ENCODE results near the gene CNDP1.
"Not testable (repeated sequence)": the region's sequence is repeated elsewhere in the genome, so short reads cannot be mapped to it uniquely, and the experiment has no call there.

The CNDP1 gene

GRCh38 chr18:74546751-74547530 is 12.6 kb downstream of the CNDP1 start:
- DNase-seq (ENCODE audit: low read depth) = no peak

GRCh38 chr18:74547860-74548259 is 13.6 kb downstream of the CNDP1 start:
- no peak for DNase-seq (ENCODE audit: low read depth)

- DNase-seq (ENCODE audit: low read depth) = no peak
Observed at GRCh38 chr18:74549591-74550104, 15.3 kb downstream of the CNDP1 start.

GRCh38 chr18:74550886-74551285 is 16.6 kb downstream of the CNDP1 start:
- DNase-seq (ENCODE audit: low read depth) = no peak

- no peak for DNase-seq (ENCODE audit: low read depth)
Observed at GRCh38 chr18:74551452-74551851, 17.2 kb downstream of the CNDP1 start.

- DNase-seq (ENCODE audit: low read depth) = peak; percentile 69
Observed at GRCh38 chr18:74551936-74552555, 17.7 kb downstream of the CNDP1 start.

- DNase-seq (ENCODE audit: low read depth) = no peak
Observed at GRCh38 chr18:74556126-74556525, 21.8 kb downstream of the CNDP1 start.

GRCh38 chr18:74558096-74558495 is 23.8 kb downstream of the CNDP1 start:
- DNase-seq (ENCODE audit: low read depth) = no peak

GRCh38 chr18:74562131-74562730 is 27.9 kb downstream of the CNDP1 start:
- DNase-seq (ENCODE audit: low read depth) = no peak

- DNase-seq (ENCODE audit: low read depth) = no peak
Observed at GRCh38 chr18:74562775-74563174, 28.5 kb downstream of the CNDP1 start.

GRCh38 chr18:74563999-74564398 is 29.7 kb downstream of the CNDP1 start:
- DNase-seq (ENCODE audit: low read depth) = peak; percentile 20

- not testable (repeated sequence) for DNase-seq (ENCODE audit: low read depth)
Observed at GRCh38 chr18:74565164-74565563, 30.9 kb downstream of the CNDP1 start.

- not testable (repeated sequence) for DNase-seq (ENCODE audit: low read depth)
Observed at GRCh38 chr18:74565993-74566392, 31.7 kb downstream of the CNDP1 start.

GRCh38 chr18:74567822-74568221 is 33.5 kb downstream of the CNDP1 start:
- no peak for DNase-seq (ENCODE audit: low read depth)

- no peak for DNase-seq (ENCODE audit: low read depth)
Observed at GRCh38 chr18:74569401-74569800, 35.1 kb downstream of the CNDP1 start.

- no peak for DNase-seq (ENCODE audit: low read depth)
Observed at GRCh38 chr18:74570266-74570665, 36.0 kb downstream of the CNDP1 start.

- no peak for DNase-seq (ENCODE audit: low read depth)
Observed at GRCh38 chr18:74571895-74572680, 37.8 kb downstream of the CNDP1 start.

GRCh38 chr18:74573053-74573452 is 38.8 kb downstream of the CNDP1 start:
- no peak for DNase-seq (ENCODE audit: low read depth)

- DNase-seq (ENCODE audit: low read depth) = no peak
Observed at GRCh38 chr18:74574916-74575315, 40.6 kb downstream of the CNDP1 start.

- no peak for DNase-seq (ENCODE audit: low read depth)
Observed at GRCh38 chr18:74577019-74577418, 42.7 kb downstream of the CNDP1 start.

- DNase-seq (ENCODE audit: low read depth) = no peak
Observed at GRCh38 chr18:74579496-74580065, 45.3 kb downstream of the CNDP1 start.

- no peak for DNase-seq (ENCODE audit: low read depth)
Observed at GRCh38 chr18:74582642-74583041, 48.3 kb downstream of the CNDP1 start.
